ENCODE results near the gene RSPH9.
"Not testable (repeated sequence)": the region's sequence is repeated elsewhere in the genome, so short reads cannot be mapped to it uniquely, and the experiment has no call there.

RSPH9 gene

DNA sequence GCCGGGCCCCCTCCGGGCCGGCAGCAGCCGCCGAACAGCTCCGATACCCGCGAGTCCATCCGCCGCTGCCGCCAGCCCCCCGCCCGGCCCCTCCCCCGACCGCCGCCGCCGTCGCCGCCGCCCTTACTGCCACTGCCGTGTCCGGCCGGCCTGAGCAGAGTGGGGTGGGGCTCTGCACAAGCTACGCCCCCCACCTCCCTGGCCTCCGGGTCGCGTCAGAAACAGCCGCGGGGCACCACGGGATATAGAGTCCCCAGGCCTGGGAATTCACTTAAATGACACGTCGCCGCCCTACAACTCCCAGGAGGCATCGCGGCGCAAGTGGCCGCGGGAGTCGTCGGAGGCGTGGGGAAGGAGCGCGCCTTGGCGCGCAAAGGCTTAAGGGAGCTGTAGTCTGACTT, 15.7 kb upstream of the RSPH9 start, which contains the start of gene GTPBP2:
Gene GTPBP2 (minus strand): TSS at position 161 of the 401 bp plus-strand sequence. CDS start 102 bp downstream, at position 59.
- peak; percentile 100 for DNase-seq

DNA sequence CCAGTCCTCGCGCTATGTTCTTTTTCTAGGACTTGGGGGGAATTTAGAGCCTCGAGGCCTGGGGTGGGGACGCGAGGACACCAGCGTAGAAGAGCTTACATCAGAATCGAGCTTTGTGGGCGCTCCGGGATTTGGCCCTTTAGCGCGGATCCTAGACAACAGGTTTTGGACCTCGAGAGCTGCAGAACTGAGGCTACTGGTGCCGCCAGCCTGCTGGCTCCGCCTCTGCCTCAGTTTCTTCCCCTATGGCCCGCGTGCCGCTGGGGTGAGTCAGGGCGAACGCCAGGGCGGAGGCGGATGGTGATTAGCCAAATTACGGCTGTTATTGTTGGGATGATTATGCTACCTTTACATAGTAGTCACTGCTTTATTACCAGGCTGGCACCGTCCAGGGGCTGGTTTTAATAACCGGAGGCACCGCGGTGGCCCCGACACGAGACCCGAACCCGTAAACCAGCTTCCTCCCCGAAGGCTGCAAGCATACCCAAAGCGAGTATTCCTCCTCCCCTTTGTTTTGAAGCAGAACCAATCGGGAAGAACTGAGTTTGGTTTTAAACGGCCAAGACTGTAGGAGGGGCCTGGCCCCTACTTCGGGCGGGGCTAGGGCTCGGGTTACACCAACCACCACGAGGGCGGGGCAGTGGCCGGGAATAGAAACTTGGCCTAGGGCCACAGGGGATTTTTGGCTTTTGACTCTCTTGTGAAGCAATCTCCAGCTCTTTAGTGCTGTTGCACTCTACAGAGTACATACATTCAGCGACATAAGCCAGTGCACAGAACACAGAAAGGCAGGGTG, 15.1 kb upstream of the RSPH9 start:
- DNase-seq: peak; percentile 99

DNA sequence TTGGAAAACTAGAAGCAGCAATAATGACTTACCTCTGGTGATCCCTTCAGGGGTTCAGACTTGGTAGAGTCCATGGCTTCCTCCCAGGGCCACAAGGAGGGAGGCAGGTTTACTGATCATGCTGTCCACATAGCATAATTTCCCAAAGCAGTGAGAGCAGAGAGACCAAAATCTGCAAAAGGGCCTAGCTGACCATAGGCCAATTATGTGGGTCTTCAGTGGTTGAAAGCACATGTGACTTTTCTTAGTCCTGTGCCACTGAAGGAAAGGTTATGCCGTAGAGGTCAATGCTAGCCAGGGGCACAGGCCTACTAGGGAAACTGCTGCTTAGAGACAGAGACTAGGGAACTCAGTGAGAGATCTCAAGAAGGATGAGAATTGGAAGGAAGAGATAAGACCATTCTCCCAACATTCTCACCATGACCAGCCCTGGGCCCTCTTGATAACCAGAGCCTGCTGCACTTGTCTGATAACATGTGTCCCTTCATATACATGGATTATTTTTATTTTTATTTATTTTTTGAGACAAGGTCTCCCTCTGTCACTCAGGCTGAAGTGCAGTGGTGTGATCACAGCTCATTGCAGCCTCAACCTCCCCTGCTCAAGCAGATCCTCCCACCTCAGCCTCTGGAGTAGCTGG, 13.7 kb upstream of the RSPH9 start:
- DNase-seq: no peak

DNA sequence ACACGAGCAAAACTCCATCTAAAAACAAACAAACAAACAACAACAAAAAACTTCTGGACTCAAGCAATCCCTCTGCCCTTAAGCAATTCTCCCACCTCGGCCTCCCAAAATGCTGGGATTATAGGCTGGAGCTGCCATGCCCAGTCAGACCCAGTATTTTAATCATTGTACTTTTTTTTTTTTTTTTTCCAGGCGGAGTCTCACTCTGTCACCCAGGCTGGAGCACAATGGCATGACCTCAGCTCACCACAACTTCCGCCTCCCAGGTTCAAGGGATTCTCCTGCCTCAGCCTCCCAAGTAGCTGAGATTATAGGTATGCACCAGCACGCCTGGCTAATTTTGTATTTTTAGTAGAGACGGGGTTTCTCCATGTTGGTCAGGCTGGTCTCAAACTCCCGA, 11.8 kb upstream of the RSPH9 start:
- DNase-seq: not testable (repeated sequence)

DNA sequence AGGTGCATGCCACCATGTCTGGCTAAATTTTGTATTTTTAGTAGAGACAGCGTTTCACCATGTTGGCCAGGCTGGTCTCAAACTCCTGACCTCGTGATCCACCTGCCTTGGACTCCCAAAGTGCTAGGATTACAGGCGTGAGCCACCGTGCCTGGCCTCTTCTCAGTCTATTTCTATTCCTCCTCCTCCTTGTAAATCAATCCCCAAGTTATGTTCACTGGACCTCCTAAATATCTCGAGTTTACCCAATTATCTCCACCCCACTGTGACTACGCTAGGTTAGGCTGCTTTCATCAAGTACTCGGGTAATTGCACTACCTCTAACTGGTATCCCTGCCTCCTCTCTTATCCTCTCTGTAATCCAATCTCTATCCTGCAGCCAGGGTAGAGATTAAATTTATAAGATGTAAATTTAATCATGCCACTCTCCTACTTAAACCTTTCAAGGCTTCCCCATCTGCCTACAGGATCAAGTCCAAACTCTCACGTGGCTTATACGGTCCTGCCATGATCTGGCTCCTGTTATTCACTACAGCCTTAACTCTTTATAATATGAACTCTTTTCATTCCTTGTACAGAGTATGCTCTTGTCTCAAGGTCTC, 10.0 kb upstream of the RSPH9 start:
- no peak for DNase-seq

DNA sequence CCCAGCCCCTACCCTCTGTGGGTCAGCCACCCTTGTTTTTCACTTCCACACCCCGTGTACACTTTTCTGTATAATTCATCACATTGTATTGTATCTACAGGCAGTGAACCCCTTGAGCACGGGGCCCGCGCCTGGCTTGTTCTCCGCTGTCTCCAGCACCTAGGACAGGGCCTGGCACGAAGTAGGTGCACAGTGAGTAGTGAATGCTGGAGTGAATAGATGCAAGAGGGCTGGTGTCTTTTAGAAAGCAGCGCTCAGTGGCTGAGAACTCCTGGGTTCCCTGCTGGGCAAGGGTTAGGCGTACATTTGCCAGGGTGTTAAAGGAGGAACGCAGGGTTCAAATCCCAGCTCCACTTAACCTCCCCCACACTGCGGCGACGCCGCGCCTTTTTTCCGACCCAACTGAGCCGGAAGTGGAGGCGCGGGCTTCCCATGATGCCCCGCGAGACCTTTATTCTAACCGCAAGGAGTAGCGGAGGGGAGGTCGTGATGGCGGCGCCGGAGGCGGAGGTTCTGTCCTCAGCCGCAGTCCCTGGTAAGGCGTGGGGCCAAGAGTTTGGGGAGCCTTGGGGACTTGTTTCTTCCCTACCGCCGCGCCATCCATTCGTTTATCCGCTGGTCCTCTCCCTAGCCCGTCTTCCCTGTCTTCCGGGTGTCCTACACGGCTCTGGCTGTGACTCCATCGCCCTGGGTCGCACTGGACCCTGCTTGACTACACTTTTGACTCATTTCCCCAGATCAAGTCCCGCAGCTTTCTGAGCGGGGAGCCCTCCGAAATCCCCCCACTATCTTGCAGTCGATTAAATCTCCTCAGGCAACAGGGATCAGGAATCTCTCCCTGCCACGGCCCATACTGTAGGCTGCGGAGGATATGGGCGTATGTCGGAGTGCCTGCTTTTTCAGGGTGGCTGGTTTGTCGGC, 9.2 kb upstream of the RSPH9 start, which contains the start of gene MAD2L1BP:
Gene MAD2L1BP (plus strand): TSS at position 454 of the 921 bp plus-strand sequence. CDS start 36 bp downstream, at position 490.
- DNase-seq: peak; percentile 79

DNA sequence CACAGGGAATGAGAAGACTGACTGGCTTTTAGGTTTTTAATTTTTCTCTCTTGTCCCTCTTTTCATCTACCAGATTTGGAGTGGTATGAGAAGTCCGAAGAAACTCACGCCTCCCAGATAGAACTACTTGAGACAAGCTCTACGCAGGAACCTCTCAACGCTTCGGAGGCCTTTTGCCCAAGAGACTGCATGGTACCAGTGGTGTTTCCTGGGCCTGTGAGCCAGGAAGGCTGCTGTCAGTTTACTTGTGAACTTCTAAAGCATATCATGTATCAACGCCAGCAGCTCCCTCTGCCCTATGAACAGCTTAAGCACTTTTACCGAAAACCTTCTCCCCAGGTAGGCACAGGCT, 8.6 kb upstream of the RSPH9 start:
- DNase-seq: no peak

DNA sequence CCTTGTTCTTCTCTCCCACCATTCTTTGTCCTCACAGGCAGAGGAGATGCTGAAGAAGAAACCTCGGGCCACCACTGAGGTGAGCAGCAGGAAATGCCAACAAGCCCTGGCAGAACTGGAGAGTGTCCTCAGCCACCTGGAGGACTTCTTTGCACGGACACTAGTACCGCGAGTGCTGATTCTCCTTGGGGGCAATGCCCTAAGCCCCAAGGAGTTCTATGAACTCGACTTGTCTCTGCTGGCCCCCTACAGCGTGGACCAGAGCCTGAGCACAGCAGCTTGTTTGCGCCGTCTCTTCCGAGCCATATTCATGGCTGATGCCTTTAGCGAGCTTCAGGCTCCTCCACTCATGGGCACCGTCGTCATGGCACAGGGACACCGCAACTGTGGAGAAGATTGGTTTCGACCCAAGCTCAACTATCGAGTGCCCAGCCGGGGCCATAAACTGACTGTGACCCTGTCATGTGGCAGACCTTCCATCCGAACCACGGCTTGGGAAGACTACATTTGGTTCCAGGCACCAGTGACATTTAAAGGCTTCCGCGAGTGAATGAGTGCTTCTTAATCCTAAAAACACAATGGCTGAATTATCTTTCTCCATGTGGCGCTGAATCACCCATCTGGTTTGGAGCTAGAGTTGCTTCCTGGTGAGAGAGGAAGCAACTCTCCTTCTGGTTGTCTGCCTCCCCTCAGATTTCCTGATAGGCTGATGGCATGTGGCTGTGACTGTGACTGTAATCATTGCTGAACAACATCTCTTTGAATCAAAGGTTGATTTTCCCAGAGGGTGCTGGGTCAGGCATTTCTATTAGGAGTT, 4.6 kb upstream of the RSPH9 start:
- DNase-seq: no peak

DNA sequence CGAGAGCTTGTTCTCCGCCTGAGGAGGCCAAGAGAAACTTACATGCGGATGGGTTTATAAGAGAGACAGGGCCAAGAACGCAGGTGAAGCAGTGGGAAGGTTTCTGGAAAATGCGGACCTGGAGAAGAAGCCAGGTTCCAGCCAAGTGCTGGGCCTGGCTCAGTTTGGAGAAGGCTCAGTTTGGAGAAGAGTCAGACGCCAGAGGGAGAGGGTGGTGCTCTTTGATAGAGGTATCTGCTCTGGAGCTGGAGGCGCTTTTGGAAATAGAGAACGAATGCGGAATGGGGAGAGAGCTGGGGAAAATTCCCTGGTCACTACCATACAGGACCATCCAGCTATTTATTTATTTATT, 753 bp downstream of the RSPH9 start:
- no peak for DNase-seq

DNA sequence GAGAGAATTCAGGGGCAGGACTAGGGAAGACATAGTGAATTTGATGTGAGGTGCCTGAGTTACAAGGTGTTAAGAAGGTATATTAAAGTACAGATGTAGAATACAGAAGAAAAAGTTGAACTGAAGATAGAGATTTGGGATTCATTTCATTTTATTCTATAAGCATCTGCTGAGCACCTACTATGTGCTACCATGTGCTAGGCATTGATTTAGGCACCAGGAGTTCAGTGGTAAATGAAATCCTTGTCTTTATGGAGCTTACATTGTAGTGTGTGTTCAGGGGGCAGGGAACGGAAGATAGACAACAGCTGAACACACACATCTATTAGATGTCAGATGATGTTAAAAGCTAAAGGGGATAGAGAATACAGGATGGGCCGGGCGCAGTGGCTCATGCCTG, 2.8 kb downstream of the RSPH9 start:
- DNase-seq: no peak

DNA sequence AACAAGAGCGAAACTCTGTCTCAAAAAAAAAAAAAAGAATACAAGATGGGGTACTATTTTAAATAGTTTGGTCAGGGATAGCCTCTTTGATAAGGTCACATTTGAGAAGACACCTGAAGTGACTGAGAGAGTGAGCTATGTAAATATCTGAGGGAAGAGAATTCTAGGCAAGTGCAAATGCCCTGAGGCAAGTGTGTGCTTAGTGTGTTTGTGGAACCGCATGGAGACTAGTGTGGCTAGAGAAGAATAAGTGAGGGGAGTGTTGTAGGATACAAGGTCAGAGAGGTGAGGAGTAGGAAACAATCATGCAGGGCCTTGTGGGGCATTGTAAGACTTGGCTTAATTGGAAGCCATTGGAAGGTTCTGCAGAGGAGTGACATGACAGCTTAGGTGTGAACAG, 3.4 kb downstream of the RSPH9 start:
- DNase-seq: no peak

DNA sequence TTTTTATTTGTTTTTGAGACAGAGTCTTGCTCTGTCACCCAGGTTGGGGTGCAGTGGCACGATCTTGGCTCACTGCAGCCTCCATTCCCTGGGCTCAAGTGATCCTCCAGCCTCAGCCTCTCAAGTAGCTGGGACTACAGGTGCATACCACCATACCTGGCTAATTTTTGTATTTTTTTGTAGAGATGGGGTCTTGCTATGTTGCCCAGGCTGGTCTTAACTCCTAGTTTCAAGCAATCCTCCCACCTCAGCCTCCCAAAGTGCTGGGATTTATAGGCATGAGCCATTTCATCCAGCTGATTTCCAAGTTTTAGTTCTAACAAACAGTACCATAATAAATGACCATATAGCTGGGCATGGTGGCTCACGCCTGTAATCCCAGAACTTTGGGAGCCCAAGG, 8.0 kb downstream of the RSPH9 start:
- DNase-seq: not testable (repeated sequence)

DNA sequence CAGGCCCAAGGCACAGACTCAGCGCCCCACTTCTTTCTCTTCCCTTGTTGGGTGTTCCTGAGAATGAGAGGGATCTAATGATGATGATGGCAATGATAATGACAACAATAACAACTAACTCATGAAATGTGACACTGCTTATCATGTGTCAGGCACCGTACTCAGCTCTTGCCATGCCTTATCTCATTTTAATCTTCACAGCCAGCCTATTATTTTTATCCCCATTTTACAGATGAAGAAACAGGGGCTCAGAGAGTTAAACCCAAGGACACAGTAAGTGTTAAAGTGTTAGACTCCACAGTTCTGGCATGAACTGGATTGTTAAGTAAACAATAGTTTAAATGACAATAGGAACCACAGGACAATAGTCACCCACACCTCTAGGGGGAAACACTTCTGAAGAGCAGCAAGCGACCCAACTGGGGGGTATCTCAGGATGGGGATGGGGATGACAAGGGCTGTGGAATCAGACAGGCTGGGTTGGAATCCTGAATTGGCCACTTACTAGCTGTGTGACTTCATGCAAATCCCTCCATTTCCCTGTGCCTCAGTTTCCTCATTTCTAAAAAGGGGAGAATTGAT, 12.5 kb downstream of the RSPH9 start:
- DNase-seq: no peak

DNA sequence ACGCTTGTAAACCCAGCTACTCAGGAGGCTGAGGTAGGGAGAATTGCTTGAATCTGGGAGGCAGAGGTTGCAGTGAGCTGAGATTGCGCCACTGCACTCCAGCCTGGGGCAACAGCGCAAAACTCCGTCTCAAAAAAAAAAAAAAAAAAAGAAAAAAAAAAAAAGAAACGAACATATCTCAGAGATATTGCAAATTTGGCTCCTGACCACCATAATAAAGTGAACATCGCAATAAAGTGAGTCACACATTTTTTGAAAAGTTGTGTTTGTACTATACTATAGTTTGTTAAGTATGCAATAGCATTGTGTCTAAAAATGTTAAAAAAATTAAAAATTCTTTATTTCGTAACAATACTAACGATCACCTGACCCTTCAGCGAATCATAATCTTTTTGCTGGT, 13.3 kb downstream of the RSPH9 start:
- DNase-seq: no peak

DNA sequence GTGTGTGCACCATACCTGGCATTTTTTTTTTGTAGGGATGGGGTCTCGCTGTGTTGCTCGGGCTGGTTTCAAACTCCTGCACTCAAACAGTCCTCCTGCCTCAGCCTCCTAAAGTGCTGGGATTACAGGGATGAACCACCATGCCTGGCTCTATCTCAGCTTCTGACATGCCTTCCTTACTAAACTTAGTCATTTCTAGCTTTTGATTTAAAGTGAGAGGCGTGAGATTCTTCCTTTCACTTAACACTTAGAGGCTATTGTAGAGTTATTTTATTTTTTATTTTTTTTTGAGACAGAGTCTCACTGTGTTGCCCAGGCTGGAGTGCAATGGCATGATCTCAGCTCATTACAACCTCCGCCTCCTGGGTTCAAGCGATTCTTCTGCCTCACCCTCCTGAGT, 18.1 kb downstream of the RSPH9 start:
- DNase-seq: not testable (repeated sequence)

DNA sequence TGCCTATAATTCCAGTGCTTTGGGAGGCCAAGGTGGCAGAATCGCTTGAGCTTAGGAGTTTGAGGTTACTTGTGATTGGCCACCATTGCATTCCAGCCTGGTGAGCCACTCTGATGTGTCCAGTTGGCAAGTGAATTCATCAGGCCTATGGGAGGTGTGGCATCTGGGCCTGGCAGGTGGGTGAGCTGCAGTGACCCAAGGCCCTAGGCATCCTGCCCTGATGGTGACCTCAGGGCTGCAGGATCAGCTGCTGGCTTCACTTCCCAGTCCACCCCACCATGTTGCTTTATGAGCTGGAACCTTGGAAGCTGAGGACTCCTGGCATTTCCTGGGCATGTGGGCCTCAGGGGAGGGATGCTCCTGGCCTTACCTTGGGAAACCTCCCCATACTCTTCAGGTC, 20.5 kb downstream of the RSPH9 start:
- no peak for DNase-seq

DNA sequence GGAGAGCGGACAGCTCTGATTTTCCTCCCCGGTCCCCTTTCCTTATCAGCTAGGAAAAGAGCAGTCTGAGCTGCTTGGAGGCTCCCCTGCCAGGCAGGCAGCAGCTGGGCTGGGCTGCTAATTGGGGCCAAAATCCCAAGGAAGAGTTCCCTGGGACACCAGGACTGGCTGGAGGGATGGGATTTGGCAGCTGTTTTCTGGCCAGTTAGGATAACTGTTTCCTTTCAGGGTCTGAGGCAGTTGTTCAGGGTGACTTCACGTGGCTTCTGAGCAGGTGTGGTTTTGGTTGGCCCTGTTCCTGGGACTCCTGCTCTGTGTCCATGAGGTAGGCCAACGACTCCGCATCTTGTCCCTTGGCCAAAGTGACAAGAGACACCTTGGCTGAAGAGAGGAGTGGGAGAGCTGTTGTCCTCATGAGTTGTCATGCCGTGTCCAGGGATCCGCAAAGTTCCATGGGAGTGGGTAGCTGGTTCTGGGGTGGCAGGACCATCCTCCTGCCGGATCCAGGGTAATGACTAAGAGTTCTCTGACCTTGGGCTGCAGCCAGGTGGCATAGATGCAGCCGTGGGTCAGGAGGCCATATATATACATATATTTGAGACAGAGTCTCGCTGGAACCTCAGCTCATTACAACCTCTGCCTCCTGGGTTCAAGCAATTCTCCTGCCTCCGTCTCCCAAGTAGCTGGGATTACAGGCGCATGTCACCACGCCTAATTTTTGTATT, 21.5 kb downstream of the RSPH9 start:
- DNase-seq: no peak

DNA sequence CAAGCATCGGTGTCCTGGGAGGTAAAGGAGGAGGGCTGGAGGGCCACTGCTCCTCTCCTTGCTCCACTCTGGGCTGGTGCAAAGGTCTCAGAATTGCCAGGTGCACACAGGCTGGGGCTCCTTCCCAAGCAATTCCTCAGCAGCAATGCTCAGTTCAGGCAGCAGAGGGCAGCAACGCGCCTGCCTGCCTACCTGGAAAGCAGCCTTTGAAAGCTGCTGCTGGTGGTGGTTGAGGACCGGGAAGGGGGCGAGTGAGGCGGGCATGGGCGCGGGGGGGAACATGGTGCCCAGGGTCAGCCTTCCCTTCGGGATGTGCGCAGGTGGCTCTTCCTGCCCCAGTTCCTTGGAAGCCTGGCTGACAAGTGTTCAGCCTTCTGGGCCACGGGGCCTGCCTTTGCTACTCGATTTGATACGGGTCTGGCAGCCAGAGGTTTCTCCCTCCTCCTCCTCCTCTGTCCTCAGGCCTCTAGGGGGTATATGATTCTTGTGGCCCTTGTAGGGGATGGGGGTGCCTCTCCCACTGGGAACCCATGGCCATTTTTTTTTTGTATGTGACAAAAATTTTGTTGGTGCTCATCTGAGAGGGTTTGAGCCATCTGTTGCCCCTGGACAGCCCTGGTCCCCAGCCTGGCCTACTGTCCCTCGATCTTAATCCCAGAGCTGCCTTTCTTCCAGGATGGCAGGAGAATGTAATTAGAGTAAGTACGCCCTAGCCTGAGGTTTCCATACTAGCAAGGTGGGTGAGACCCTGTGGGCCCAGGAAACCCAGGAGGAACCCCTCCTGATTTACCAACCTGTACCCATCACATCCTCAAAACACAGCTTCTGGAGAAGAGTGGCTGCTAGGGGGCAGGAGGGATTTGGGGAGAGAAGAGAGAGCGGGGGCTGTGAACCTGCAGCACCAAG, 22.7 kb downstream of the RSPH9 start:
- DNase-seq: peak; percentile 69
